Hepatocyte (in vitro differentiated cells): Measurements from ENCODE around the gene MLC1. TPM values are rescaled to one million over a fixed set of nuclear protein-coding genes. Genes with fewer than 3 reads are reported as not detected.

Source experiments
- DNase-seq: peaks from one replicate; pipeline ENCODE4 v3.0.0-alpha.2; 2016; ENCODE audit warnings: low spot score
- H2AFZ ChIP-seq: fragments of 200-600 bp; sonication (generic); 2 replicates; pipeline ENCODE4 v1.6.0; 2016; ENCODE audit warnings: antibody characterized with exemption, mild to moderate bottlenecking
- H3K27ac ChIP-seq: fragments of 200-600 bp; sonication (generic); 2 replicates; pipeline ENCODE4 v1.5.1; 2016; ENCODE audit warnings: mild to moderate bottlenecking
- H3K27me3 ChIP-seq: fragments of 200-600 bp; sonication (generic); 2 replicates; pipeline ENCODE4 v1.6.1; 2016
- H3K36me3 ChIP-seq: fragments of 200-600 bp; sonication (generic); replicated peaks from 2 replicates; pipeline ENCODE4 v1.5.1; 2016; ENCODE audit warnings: low read depth; ENCODE audit not compliant: insufficient read depth
- H3K4me1 ChIP-seq: fragments of 200-600 bp; sonication (generic); 2 replicates; pipeline ENCODE4 v1.5.1; 2016; ENCODE audit warnings: mild to moderate bottlenecking, moderate library complexity; ENCODE audit not compliant: insufficient read depth
- H3K4me2 ChIP-seq: fragments of 200-600 bp; sonication (generic); 2 replicates; pipeline ENCODE4 v1.6.0; 2016
- H3K4me3 ChIP-seq: fragments of 200-600 bp; sonication (generic); 2 replicates; pipeline ENCODE4 v1.5.1; 2016; ENCODE audit warnings: mild to moderate bottlenecking
- H3K79me2 ChIP-seq: fragments of 200-600 bp; sonication (generic); 2 replicates; pipeline ENCODE4 v1.6.0; 2017; ENCODE audit warnings: mild to moderate bottlenecking
- H3K9me2 ChIP-seq: fragments of 200-600 bp; sonication (generic); replicated peaks from 2 replicates; pipeline ENCODE4 v1.6.0; 2017; ENCODE audit warnings: mild to moderate bottlenecking; ENCODE audit not compliant: insufficient read depth
- H3K9me3 ChIP-seq: fragments of 200-600 bp; sonication (generic); 2 replicates; pipeline ENCODE4 v1.5.1; 2016; ENCODE audit warnings: low read depth, mild to moderate bottlenecking
- H4K20me1 ChIP-seq: fragments of 200-600 bp; sonication (generic); 2 replicates; pipeline ENCODE4 v1.6.0; 2016; ENCODE audit warnings: mild to moderate bottlenecking; ENCODE audit not compliant: insufficient read depth, poor library complexity, severe bottlenecking
- EZH2 ChIP-seq: fragments of 200-600 bp; sonication (generic); IDR thresholded peaks from 2 replicates; pipeline ENCODE4 v1.6.1; 2016; ENCODE audit warnings: antibody characterized with exemption, mild to moderate bottlenecking, borderline replicate concordance
- EZH2phosphoT487 ChIP-seq: fragments of 200-600 bp; sonication (generic); IDR thresholded peaks from one replicate; pipeline ENCODE4 v1.6.1; 2018; ENCODE audit warnings: antibody characterized with exemption, mild to moderate bottlenecking, low read depth, moderate library complexity; ENCODE audit not compliant: unreplicated experiment, severe bottlenecking
- WGBS: methylation state at CpG from one replicate; pipeline ENCODE4 v1.1.6; 2016; ENCODE audit warnings: low lambda C conversion rate; ENCODE audit errors: missing lambda C conversion rate; 5-methylcytosine and 5-hydroxymethylcytosine counted together
- polyA plus RNA-seq: library from polyadenylated mRNA; unstranded; fragments of >200 nt; fragmentation: Nextera tagmentation; extraction: Ambion mirVana; gene quantifications from 2 replicates; pipeline ENCODE4 v1.2.1, GENCODE V29; 2016
- total RNA-seq: library from RNA; depleted of rRNA; stranded (reverse); fragments of >200 nt; gene quantifications from 2 replicates; pipeline ENCODE4 v1.2.3, GENCODE V29; 2014
- TF ChIP-seq, protein P1 (sequence below): fragments of 200-600 bp; sonication (generic); IDR thresholded peaks from 2 replicates; pipeline ENCODE4 v1.5.1; 2016; ENCODE audit warnings: antibody characterized with exemption, mild to moderate bottlenecking; ENCODE audit not compliant: poor library complexity

Gene MLC1
- total and polyA plus RNA-seq, 2 experiments from 2014 or later, result 3.3 to 8.2 TPM

DNA sequence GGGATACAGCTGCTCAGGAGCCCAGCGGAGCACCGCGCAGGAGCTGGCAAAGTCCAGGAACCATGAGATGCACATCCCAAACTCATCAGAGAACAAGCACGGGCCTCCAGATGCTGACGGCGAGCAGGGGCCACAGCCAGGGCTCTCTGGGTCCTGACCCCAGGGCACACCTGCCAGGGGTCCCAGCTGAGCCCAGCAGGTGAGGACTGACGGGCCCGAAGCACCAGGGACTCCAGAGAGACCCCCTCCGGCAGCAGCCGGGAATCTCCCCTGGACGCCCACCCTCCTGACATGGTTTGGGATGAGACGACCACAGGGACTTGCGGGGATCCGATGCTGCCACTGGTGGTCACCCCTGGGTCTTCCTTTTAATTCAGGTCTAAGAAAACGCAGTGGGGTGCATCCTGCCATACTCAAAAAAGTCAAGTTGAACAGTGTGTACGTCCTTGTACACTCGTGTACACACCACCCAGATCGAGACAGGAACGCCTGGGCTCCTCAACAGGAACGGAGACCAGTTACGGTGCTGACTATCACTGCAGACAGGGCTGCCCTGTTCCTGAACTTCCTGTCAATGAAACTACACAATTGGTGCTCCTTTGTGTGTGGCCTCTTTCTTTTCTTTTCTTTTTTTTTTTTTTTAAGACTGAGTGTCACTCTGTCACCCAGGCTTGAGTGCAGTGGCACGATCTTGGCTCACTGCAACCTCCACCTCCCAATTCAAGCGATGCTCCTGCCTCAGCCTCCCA, 49.1 kb downstream of the MLC1 start:
- peaks cover 7% of the 10 kb centered on the region for H3K9me3 ChIP-seq
- no peak overlapping the region for H2AFZ ChIP-seq
- no peaks in the 10 kb centered on the region for H3K4me1 ChIP-seq
- H4K20me1 ChIP-seq, result no peaks in the 10 kb centered on the region
- 90% methylated on average over 23 of the region's 23 CpGs for WGBS
- H3K4me2 ChIP-seq, result no peak overlapping the region
- H3K4me3 ChIP-seq, result no peak overlapping the region
- no peaks in the 10 kb centered on the region for H3K27me3 ChIP-seq
- TF ChIP-seq, protein P1, sequence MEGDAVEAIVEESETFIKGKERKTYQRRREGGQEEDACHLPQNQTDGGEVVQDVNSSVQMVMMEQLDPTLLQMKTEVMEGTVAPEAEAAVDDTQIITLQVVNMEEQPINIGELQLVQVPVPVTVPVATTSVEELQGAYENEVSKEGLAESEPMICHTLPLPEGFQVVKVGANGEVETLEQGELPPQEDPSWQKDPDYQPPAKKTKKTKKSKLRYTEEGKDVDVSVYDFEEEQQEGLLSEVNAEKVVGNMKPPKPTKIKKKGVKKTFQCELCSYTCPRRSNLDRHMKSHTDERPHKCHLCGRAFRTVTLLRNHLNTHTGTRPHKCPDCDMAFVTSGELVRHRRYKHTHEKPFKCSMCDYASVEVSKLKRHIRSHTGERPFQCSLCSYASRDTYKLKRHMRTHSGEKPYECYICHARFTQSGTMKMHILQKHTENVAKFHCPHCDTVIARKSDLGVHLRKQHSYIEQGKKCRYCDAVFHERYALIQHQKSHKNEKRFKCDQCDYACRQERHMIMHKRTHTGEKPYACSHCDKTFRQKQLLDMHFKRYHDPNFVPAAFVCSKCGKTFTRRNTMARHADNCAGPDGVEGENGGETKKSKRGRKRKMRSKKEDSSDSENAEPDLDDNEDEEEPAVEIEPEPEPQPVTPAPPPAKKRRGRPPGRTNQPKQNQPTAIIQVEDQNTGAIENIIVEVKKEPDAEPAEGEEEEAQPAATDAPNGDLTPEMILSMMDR, result no peak
- TF ChIP-seq EZH2phosphoT487 (no peak), EZH2 (no peak)
- no peak overlapping the region for H3K27ac ChIP-seq
- no peak for DNase-seq
- no peaks in the 10 kb centered on the region for H3K36me3 ChIP-seq
- no peaks in the 10 kb centered on the region for H3K79me2 ChIP-seq
- H3K9me2 ChIP-seq, result no peaks in the 10 kb centered on the region

DNA sequence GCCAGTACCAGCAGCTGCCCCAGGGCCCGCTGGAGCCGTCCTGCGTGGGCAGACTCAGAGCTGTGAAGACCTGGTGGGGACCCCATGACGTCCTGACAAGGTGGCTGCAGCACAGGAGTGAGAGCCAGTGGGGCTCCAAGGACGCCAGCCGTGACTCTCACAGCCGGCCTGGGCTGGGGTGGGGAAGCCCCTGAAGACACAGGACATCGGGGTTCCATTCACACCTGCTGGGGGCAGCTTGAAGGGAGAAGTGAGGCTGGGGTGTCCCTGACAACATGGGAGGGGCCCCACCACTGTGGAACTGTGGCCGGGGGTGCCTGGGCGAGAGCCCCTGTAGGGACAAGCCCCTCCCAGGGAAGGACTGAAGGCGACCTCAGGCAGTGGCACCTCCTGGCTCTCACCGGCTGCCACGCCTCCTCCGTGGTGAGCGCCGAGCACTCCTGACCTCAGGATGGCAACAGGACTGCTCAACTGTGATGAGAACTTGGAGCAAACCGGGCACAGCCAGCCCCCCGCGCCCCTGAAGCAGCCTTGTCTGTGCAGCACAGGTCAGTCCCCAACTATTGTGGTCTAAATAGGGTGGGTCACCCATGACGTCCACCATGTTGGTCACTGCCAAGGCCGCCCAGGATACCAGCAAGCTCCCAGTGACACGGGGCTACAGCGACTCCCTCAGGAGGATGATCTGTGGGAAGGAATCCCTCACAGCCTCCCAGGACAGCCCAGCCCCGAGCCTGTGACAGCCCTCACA, 49.9 kb downstream of the MLC1 start:
- Histone ChIP-seq H3K4me3 (no peak overlapping the region), H3K9me3 (peaks cover 7% of the 10 kb centered on the region), H3K27ac (no peak overlapping the region), H3K36me3 (no peaks in the 10 kb centered on the region), H3K9me2 (no peaks in the 10 kb centered on the region), H3K79me2 (no peaks in the 10 kb centered on the region), H3K27me3 (no peaks in the 10 kb centered on the region), H3K4me1 (no peaks in the 10 kb centered on the region), H3K4me2 (no peak overlapping the region), H4K20me1 (no peaks in the 10 kb centered on the region), H2AFZ (no peak overlapping the region)
- no peak for DNase-seq
- 89% methylated on average over 24 of the region's 24 CpGs for WGBS
- TF ChIP-seq, protein P1, result no peak
- TF ChIP-seq EZH2 (no peak), EZH2phosphoT487 (no peak)

DNA sequence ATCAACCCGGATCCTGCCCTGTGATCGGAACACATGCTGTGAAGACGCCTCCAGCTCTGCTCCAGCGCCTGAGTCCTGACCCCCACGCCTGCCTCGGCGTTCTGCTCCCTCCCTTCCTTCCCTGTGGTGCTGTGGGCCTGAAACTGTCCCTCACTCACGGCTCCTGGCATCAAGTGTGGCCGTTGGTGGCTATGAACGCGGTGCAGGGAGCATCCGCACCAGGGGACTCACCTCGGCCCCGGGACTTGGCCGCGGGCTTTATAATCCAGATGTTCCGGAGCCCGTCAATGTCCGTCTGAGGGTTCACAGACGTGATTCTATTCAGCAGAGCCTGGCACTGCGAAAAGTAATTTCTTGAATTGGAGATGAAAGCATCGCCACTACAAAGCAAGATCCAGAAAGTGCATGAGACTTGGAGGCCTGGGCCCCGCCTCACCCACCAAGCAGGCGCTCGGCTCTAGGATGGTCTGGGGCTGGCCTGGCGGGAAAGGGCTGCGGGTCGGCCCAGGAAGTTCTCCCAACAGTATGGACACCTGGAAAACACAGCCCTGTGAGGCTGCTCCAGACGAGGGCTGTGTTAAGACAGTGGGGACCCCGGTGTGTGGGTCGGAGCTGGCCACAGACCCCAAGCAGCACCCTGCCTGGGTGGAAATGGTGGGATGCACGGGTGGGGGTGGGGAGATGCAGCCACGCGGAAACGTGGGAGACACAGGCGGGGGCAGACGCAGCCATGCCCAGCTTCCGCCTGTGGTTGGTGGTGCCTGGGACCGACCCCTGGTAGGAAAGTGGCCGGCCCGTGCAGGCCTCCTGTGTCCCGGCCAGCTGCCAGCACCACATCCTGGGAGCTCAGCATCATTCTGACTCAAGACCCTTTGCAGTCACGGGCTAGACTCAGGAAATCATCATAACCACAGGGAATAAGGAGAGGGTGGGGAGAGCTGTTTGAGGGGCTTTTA, 50.8 kb downstream of the MLC1 start:
- H3K4me2 ChIP-seq, result no peak overlapping the region
- no peak for TF ChIP-seq EZH2phosphoT487
- TF ChIP-seq, protein P1, result no peak
- H3K4me3 ChIP-seq, result no peak overlapping the region
- no peak for DNase-seq
- H2AFZ ChIP-seq, result no peak overlapping the region
- peaks cover 7% of the 10 kb centered on the region for H3K9me3 ChIP-seq
- no peaks in the 10 kb centered on the region for H3K27me3 ChIP-seq
- H3K79me2 ChIP-seq, result no peaks in the 10 kb centered on the region
- WGBS, result 89% methylated on average over 42 of the region's 43 CpGs
- no peaks in the 10 kb centered on the region for H3K9me2 ChIP-seq
- no peak overlapping the region for H3K27ac ChIP-seq
- H3K36me3 ChIP-seq, result no peaks in the 10 kb centered on the region
- H3K4me1 ChIP-seq, result peaks cover 4% of the 10 kb centered on the region
- no peaks in the 10 kb centered on the region for H4K20me1 ChIP-seq
